Endothelial cell of umbilical vein (primary cell): Measurements from ENCODE around the gene SPAG8. TPM values are rescaled to one million over a fixed set of nuclear protein-coding genes. Genes with fewer than 3 reads are reported as not detected.

Experiments used
- BruUV-seq: library from RNA; stranded (reverse); fragments of 400-500 nt; replicated peaks from 2 replicates; lab custom pipeline; 2021; lab: Mats Ljungman, UMichigan
- CTCF ChIA-PET: fragments of 300-600, 350-600 bp; sonication (Branson Sonifier 250); formaldehyde crosslinking; loops from one replicate; lab custom pipeline; 2021; ENCODE audit warnings: antibody characterized with exemption, inconsistent platforms; lab: Charles Lee
- POLR2A ChIA-PET: fragments of 300-600, 350-600 bp; sonication (Branson Sonifier 250); formaldehyde crosslinking; loops from one replicate; lab custom pipeline; 2021; ENCODE audit warnings: antibody characterized with exemption, inconsistent platforms; lab: Charles Lee
- DNase-seq: peaks from one replicate; pipeline ENCODE4 v3.0.0-alpha.2; 2011; ENCODE audit warnings: low read depth, low spot score
- FAIRE-seq: peaks from 2 replicates; lab custom pipeline; 2011; peaks lifted over from hg19 to GRCh38; lab: Jason Lieb, UNC
- H2AFZ ChIP-seq: 2 replicates; pipeline ENCODE4 v1.6.0; 2012; ENCODE audit warnings: low read depth, low read length, control low read depth, inconsistent platforms
- H3K27ac ChIP-seq: 2 replicates; pipeline ENCODE4 v1.5.1; 2011; ENCODE audit warnings: low read depth, mild to moderate bottlenecking, control low read depth, low read length, moderate library complexity; ENCODE audit not compliant: insufficient read depth
- H3K27me3 ChIP-seq, 2 experiments: 2 replicates each; pipeline versions ENCODE4 v1.6.0 to v1.6.1; 2011; ENCODE audit warnings: low read length in 2 of 2, mixed read lengths in 1 of 2; ENCODE audit not compliant: control insufficient read depth in 2 of 2, insufficient read depth in 2 of 2
- H3K36me3 ChIP-seq, 2 experiments: 2 replicates in 1 of 2; 3 replicates in 1 of 2; pipeline ENCODE4 v1.5.1; 2011; ENCODE audit warnings: low read length in 2 of 2, mild to moderate bottlenecking in 1 of 2, moderate library complexity in 1 of 2; ENCODE audit not compliant: control insufficient read depth in 2 of 2, insufficient read depth in 2 of 2; ENCODE audit errors: extremely low read depth in 1 of 2
- H3K4me1 ChIP-seq: 3 replicates; pipeline ENCODE4 v1.5.1; 2011; ENCODE audit warnings: mild to moderate bottlenecking, low read length; ENCODE audit not compliant: control insufficient read depth, insufficient read depth; ENCODE audit errors: extremely low read depth
- H3K4me2 ChIP-seq: 2 replicates; pipeline ENCODE4 v1.6.1; 2011; ENCODE audit warnings: low read length, control low read depth, mixed read lengths; ENCODE audit not compliant: insufficient read depth
- H3K4me3 ChIP-seq, 3 experiments: fragments of 200-600 bp in 1 of 3; sonication (generic), shearing (Covaris generic) in 1 of 3; replicated peaks in 1 of 3; 2 replicates each; pipeline ENCODE4 v1.5.1; 2011 to 2016; ENCODE audit warnings: control low read depth in 3 of 3, low read length in 3 of 3, mild to moderate bottlenecking in 2 of 3, inconsistent platforms in 1 of 3, low read depth in 1 of 3, moderate library complexity in 1 of 3; ENCODE audit not compliant: insufficient read depth in 1 of 3
- H3K79me2 ChIP-seq: 2 replicates; pipeline ENCODE4 v1.6.0; 2012; ENCODE audit warnings: low read length, inconsistent platforms; ENCODE audit not compliant: control insufficient read depth, insufficient read depth
- H3K9ac ChIP-seq: replicated peaks from 2 replicates; pipeline ENCODE3; 2011; ENCODE audit warnings: low read length, control low read depth; ENCODE audit not compliant: insufficient read depth; ENCODE audit errors: extremely low read depth
- H3K9me1 ChIP-seq: replicated peaks from 3 replicates; pipeline ENCODE4 v1.6.0; 2011; ENCODE audit warnings: mild to moderate bottlenecking, low read length; ENCODE audit not compliant: control insufficient read depth, insufficient read depth; ENCODE audit errors: extremely low read depth
- H3K9me3 ChIP-seq: replicated peaks from 2 replicates; pipeline ENCODE4 v1.5.1; 2012; ENCODE audit warnings: low read length, inconsistent platforms; ENCODE audit not compliant: control insufficient read depth, insufficient read depth
- H4K20me1 ChIP-seq: replicated peaks from 2 replicates; pipeline ENCODE3; 2011; ENCODE audit warnings: mild to moderate bottlenecking, low read length; ENCODE audit not compliant: control insufficient read depth, insufficient read depth; ENCODE audit errors: extremely low read depth
- CTCF ChIP-seq, 2 donors: IDR thresholded peaks; 1 replicate in 1 of 2; 2 replicates in 1 of 2; pipeline ENCODE4 v1.5.1; 2011; ENCODE audit warnings: low read length in 2 of 2, mild to moderate bottlenecking in 2 of 2, moderate library complexity in 2 of 2, control low read depth in 1 of 2, inconsistent platforms in 1 of 2, low read depth in 1 of 2; ENCODE audit not compliant: insufficient read depth in 1 of 2; ENCODE audit errors: extremely low read depth in 1 of 2
- EZH2 ChIP-seq: IDR thresholded peaks from 2 replicates; pipeline ENCODE4 v1.6.1; 2012; ENCODE audit warnings: borderline replicate concordance, low read depth, mild to moderate bottlenecking, moderate library complexity, low read length, inconsistent platforms; ENCODE audit not compliant: severe bottlenecking
- FOS ChIP-seq: IDR thresholded peaks from 2 replicates; pipeline ENCODE4 v1.6.1; 2011; ENCODE audit warnings: mild to moderate bottlenecking, low read length, moderate library complexity, borderline replicate concordance; ENCODE audit not compliant: insufficient read depth
- GATA2 ChIP-seq: IDR thresholded peaks from 2 replicates; pipeline ENCODE4 v1.7.0; 2011; ENCODE audit warnings: low read depth, mild to moderate bottlenecking, moderate library complexity, mixed read lengths, low read length; ENCODE audit not compliant: insufficient read length, insufficient read depth
- JUN ChIP-seq: IDR thresholded peaks from 2 replicates; pipeline ENCODE4 v1.6.1; 2011; ENCODE audit warnings: borderline replicate concordance, low read depth; ENCODE audit not compliant: insufficient read length, insufficient read depth
- MAX ChIP-seq: IDR thresholded peaks from 2 replicates; pipeline ENCODE4 v1.6.1; 2011; ENCODE audit not compliant: insufficient read depth, insufficient read length
- MYC ChIP-seq: IDR thresholded peaks from one replicate; pipeline ENCODE4 v1.6.1; 2011; ENCODE audit warnings: mild to moderate bottlenecking, low read depth, low read length
- POLR2A ChIP-seq: IDR thresholded peaks from 2 replicates; pipeline ENCODE4 v1.6.1; 2012; ENCODE audit warnings: low read depth, mild to moderate bottlenecking, control low read depth, low read length
- POLR2AphosphoS5 ChIP-seq: IDR thresholded peaks from 2 replicates; pipeline ENCODE4 v1.6.1; 2012; ENCODE audit warnings: low read depth, mild to moderate bottlenecking, control low read depth, low read length, moderate library complexity; ENCODE audit not compliant: insufficient read depth
- dilution Hi-C: fragments of 300-500 bp; cut with MboI; formaldehyde crosslinking; loops from one replicate; pipeline ENCODE4 v1.15.0; 2019; ENCODE audit warnings: low sequenced_read_pairs; ENCODE audit not compliant: extremely low pct_ligation_motif_present
- intact Hi-C: fragments of 100-400 bp; cut with micrococcal nuclease; formaldehyde crosslinking; loops from one replicate; pipeline ENCODE4 v1.10.0; 2022
- polyA plus RNA-seq, 4 experiments: library from polyadenylated mRNA; depleted of rRNA in 3 of 4; stranded (reverse) in 3 of 4; unstranded in 1 of 4; fragments of >200 nt; gene quantifications; 2 replicates each; pipeline versions ENCODE4 v1.2.1 to v1.2.3, GENCODE V29; 2011 to 2012; ENCODE audit warnings: missing spikeins in 1 of 4
- total RNA-seq: library from RNA; stranded (reverse); gene quantifications from 2 replicates; pipeline ENCODE4 v1.2.3, GENCODE V29; 2021

The SPAG8 gene
- total and polyA plus RNA-seq, 2 donors (not counting 3 experiments of a cell fraction or from before 2014, with no cell fraction given), result 0.21 to 0.69 TPM

- DNase-seq (no peak), FAIRE-seq (no peak)
- BruUV-seq, result no TSS peak
- H3K27ac ChIP-seq, result no peak overlapping the region
- no peaks in the 10 kb centered on the region for H3K9me1 ChIP-seq
- intact Hi-C loops, result no loop called here
- ChIA-PET POLR2A (no interaction called here), CTCF (interaction anchor here (0.7 to 2.7 kb wide), 4 partner anchors 12 to 41 kb away, joined by 3 to 8 read pairs (median 6); partner anchors contain the start of gene TMEM8B)
- H3K9ac ChIP-seq, result no peak overlapping the region
- H3K4me1 ChIP-seq, result peaks cover 16% of the 10 kb centered on the region
- dilution Hi-C loops, result no loop called here
- no peaks in the 10 kb centered on the region for H3K9me3 ChIP-seq
- no peak overlapping the region for H2AFZ ChIP-seq
- no peaks in the 10 kb centered on the region for H3K79me2 ChIP-seq
- TF ChIP-seq JUN (no peak), CTCF (IDR thresholded peaks at IDR 0.05; ENCODE audit: extremely low read depth in 1 of 2, insufficient read depth in 1 of 2, low read depth in 1 of 2, low read length in 2 of 2) (no peak), MYC (no peak), EZH2 (no peak), FOS (no peak), POLR2A (no peak), MAX (no peak), POLR2AphosphoS5 (no peak), GATA2 (no peak)
- H3K27me3 ChIP-seq, result peaks cover 0 to 18% of the 10 kb centered on the region in 2 experiments
- no peak overlapping the region for H3K4me3 ChIP-seq
- no peaks in the 10 kb centered on the region for H3K36me3 ChIP-seq
- no peak overlapping the region for H3K4me2 ChIP-seq
- no peaks in the 10 kb centered on the region for H4K20me1 ChIP-seq
These were observed 29.0 kb upstream of the SPAG8 start for GRCh38 chr9:35840881-35841644.
